Stimulated activated CD4-positive, alpha-beta T cell treated with anti-CD3 and anti-CD28 coated beads, Interleukin-12 subunit alpha, Interleukin-12 subunit beta, amount 100 ng/mL, for 24 hours (primary cell): ENCODE results near the gene HSP90AB1.

Source experiments
- DNase-seq, 2 experiments: peaks; one replicate each; pipeline ENCODE4 v3.0.0-alpha.2; 2020; ENCODE audit warnings: low read depth in 2 of 2

HSP90AB1 gene

DNA sequence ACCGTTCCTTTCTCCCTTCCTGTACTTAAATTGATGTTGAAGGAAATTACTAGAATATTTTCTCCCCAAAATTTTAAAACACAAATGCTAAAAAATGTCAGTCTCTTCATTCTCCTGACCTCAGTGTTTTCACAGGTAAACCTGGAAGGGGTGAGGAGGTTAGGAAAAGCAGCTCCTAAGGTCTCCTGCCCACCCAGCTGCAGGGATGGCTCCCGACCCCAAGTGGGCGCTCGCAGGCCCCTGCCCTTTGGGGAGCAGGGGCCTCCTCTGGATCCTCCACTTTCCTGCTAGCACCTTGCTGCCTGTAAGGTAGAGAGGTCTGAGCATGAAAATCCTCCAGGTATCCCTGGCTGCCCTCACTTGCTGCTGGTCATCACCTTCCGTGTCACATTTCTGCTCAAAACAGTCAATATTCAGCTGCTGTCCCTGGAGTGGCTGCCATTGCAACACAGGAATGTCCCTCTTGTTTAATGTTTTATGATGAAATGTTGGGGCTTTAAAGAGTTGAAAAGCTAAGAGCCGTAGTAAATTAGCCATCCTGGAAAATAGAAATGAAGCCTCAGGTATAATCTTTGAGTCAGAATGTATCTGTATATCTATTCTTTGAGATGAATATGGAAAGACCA, 10.9 kb upstream of the HSP90AB1 start:
- DNase-seq: no peak

DNA sequence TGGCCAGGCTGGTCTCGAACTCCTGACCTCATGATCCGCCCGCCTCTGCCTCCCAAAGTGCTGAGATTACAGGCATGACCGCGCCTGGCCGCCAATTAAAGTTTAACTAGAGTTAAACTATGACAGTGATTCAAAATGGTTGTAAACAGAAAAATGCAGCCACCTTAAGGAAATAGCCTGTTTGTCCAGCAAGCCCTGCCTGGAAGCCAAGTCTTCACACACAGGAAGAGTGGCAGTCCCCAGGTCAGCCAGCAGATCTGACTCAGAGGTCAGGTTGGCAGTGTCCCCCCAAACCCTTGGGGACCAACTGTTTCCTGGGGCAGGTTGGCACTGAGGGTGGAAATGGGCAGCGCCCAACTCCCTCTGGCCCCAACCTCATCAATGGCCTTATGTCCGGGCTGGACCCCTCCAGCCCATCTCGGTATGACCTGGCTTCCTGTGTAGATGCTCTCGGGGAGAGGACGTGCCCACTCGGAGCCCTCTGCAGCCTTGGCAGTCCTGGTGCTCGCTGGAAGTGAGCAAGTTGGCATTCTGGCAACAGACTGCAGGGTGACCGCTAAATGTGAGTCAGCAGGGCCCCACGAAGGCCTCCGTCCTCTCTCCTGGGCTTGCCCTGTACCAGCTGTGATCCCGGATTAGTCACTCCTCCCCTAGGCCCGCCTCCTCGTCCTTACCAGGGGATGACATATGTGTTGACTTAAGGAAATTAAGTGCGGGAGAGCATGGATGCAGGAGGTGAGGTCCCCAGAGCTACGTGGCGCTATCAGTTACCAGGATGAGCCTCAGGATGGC, 9.7 kb upstream of the HSP90AB1 start:
- DNase-seq: peak; percentile 50 to 67

DNA sequence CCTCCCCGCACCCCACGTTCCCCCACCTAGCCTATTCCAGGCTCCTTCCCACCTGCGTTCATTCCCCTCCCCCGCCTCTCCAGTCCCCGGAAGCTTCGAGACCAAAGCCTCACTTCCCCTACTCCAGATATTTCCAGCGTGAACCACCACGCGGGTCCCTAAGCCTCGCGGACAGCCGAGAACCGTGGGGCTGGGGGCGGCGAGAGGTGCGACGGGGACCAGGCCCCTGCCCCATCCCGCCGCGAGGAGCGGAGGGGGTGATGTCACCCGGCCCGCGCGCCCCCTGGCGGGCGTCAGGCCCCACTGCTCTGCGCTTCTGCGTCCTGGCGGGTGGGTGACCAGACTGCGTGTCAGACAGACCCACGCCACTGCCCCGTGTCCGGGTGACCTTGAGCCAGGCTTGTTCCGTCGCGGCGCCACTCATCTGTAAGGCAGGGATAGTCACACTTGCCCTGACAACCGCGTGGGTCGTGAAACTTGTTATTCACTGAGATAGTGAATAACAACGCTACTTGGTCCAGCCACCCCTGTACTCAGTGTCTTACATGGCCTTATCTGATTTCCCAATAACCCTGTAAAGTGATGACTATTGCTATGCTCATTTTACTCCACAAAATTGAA, 9.0 kb upstream of the HSP90AB1 start:
- peak; percentile 55 to 65 for DNase-seq

DNA sequence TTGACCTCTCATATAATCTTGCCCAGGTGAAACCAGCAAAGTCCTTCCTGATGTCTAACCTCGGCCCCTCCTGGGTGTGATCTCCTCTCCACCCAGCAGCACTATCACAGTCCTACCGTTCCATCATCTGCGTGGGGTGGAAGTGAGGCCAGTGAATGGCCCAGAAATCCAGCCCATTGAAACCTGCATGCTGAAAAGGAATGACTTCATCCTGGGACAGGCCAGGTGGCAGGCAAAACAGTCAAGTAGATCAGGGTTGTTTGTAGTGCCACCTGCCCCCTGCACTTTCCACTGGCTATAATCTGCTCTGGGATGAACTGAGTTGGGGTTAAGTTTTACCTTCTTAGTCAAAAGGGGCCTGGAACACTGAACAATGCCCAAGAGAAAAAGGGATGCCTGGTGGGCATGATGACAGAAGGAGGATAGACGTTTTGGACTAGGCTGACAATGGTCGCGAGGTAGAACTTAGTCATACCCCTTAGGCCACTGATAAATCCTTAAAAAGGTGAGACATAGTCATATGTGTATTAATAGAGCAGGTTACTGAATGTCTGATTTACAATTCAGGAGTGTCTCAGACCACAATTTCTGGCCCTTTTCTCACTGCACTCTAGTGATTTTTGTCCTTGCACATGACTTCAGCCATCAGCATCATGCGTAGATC, 8.1 kb upstream of the HSP90AB1 start:
- no peak for DNase-seq

DNA sequence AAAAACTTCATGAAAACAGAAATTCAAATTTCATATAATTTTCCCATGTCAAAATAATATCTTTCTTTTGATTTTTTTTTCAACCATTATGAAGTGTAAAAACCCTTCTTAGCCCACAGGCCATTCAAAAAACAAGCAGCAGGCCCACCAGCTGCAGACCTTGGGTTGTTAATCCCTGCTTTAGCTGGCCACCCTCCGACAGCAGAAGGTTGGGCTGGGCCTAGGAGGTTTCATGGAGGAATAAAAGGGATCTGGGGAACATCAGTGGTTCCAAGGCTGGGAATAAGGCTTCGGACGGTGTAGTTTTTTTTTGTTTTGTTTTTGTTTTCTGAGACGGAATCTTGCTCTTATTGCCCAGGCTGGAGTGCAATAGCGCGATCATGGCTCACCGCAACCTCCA, 3.6 kb upstream of the HSP90AB1 start:
- no peak for DNase-seq

DNA sequence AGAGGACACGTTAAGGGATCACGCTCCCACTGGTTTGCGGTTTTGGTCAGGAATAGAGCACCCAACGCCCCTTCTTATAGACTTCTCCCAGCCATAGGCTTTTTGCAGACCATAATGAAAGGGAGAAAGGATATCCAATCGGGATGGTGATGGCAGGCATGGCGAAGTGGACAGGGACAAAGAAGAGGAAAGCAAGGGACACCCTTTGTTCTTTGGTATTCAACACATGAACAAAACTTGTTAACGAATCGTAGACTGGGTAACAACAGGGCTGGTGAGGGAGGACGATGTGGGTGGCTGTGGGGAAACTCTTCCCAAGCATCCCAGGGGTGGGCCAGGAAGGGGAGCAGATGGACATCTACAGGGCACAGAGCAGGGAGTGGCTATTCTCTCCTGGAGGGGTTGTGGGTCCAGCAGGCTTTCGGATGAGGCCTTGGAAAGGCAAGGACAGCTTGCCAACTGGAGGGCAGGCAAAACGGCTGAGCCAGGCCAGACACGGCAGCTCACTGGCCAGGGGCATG, 1.4 kb upstream of the HSP90AB1 start:
- DNase-seq: no peak

DNA sequence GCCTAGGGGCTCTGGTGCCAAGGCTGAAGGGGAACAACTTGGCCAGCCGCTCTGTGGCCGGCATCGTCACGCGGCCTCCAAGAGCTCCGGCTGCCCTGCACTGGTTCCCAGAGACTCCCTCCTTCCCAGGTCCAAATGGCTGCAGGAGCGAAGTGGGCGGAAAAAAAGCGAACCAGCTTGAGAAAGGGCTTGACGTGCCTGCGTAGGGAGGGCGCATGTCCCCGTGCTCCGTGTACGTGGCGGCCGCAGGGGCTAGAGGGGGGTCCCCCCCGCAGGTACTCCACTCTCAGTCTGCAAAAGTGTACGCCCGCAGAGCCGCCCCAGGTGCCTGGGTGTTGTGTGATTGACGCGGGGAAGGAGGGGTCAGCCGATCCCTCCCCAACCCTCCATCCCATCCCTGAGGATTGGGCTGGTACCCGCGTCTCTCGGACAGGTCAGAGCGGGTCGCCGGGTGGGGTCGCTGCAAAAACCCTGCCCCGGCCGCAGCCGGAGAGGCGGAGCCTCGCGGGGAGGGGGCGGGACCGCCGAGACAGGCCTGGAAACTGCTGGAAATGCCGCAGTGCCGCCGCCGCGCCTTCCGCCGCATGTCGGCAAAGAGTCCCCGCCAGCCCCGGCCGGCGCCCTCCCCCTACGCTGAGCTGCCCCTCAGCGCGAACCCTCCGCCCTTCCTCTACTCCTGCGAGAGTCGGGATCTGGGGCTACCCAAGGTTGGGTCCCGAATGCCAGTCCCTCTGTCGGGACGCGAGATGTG, 814 bp upstream of the HSP90AB1 start:
- peak; percentile 74 to 85 for DNase-seq

DNA sequence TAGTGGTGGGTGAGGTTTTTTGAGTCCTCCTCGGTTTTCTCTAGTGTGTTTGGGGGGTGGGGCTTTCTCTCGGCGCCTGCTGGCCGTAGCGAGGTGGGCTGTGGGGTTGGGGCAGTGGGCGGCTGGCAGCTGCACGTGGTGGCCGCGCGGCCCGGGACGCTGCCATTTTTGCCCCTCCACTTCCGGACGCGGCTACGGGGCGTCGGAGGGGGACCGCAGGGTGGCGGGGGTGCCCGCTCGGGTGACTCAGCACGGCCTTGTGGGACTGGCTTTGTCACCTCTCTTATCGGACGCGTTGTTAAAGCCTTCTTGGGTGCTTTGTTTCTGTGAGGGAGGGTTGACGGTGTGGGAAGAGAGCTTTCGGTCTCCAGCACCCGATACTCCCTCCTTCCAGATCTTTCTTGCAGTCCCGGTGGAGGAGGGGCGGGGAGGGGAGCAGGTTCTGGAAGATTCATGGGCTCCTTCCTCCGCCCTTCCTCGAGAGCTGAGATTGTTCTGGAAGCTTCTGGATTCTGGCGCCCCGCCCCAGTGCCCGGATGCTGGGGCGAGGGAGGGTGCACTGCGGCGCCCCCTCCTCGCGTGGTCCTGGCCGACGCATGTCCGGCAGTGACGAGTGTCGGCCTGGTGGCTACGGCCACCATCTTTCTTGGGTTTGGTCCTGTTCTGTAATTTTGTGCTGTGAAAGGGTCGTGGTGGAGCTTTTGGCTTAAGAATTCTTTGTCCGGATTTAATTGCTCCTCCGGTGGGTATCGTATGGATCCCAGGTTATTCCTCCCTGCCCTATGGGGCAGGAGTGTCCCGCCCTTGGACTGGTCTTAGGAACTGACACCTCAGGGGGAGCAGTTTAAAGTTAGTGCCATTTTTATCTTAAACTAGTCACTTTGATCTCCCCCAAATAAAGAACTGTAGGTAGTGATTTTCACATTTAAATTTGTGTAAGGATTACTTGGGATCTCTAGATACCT, 719 bp downstream of the HSP90AB1 start:
- DNase-seq: peak; percentile 77

DNA sequence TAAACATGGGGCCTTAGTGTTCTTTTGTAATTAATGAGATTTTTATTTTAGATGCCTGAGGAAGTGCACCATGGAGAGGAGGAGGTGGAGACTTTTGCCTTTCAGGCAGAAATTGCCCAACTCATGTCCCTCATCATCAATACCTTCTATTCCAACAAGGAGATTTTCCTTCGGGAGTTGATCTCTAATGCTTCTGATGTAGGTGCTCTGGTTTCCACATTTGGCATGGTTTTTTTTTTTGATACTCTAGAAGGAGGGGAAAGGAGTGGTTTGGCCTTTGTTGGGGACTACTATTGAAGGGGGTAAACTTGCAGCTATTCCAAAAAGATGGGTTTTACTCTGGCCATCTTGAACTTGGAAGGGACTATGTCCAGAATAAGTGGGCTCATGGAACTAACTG, 1.7 kb downstream of the HSP90AB1 start:
- no peak for DNase-seq

DNA sequence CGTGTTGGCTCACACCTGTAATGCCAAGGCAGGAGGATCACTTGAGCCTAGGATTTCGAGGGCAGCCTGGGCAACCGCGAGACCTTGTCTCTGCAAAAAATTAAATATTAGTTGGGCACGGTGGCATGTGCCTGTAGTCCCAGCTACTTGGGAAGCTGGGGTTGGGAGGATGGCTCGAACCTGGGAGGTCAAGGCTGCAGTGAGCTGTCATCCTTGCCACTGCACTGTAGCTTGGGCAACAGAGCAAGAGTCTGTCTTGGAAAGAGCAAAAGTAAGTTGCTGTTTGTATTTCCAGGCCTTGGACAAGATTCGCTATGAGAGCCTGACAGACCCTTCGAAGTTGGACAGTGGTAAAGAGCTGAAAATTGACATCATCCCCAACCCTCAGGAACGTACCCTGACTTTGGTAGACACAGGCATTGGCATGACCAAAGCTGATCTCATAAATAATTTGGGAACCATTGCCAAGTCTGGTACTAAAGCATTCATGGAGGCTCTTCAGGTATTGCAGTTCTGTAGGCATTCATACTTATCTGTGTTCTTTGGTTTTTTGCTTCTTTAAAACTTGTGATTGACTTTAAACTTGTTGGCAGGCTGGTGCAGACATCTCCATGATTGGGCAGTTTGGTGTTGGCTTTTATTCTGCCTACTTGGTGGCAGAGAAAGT, 2.3 kb downstream of the HSP90AB1 start:
- no peak for DNase-seq

DNA sequence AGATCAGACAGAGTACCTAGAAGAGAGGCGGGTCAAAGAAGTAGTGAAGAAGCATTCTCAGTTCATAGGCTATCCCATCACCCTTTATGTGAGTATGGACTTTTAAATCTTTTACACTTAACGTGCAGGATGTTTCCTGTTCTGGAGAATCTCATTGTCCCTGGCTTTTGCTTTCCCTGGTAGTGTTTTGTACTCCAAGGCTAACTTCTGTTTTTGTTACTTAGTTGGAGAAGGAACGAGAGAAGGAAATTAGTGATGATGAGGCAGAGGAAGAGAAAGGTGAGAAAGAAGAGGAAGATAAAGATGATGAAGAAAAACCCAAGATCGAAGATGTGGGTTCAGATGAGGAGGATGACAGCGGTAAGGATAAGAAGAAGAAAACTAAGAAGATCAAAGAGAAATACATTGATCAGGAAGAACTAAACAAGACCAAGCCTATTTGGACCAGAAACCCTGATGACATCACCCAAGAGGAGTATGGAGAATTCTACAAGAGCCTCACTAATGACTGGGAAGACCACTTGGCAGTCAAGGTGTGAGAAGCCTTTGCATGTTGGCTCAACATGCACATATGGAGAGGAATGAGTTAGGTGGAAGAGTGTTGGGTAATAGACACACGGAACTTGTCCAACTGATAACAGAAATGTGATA, 3.3 kb downstream of the HSP90AB1 start:
- DNase-seq: no peak

DNA sequence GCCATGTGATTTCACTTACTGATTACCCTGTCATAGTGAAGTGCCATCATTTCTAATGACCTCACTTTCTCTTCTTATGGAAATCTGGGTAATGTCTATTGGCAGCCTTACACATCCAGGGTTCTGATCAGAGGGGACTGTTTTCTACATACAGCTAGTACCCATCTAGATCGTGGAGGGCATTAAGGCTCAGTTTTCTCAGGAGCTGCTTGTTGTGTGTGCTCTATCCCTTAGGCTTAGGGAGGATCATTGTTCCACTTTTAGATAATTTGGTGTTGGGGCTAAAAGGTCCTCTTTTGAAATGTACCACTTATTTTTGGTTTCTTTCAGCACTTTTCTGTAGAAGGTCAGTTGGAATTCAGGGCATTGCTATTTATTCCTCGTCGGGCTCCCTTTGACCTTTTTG, 3.8 kb downstream of the HSP90AB1 start:
- no peak for DNase-seq

DNA sequence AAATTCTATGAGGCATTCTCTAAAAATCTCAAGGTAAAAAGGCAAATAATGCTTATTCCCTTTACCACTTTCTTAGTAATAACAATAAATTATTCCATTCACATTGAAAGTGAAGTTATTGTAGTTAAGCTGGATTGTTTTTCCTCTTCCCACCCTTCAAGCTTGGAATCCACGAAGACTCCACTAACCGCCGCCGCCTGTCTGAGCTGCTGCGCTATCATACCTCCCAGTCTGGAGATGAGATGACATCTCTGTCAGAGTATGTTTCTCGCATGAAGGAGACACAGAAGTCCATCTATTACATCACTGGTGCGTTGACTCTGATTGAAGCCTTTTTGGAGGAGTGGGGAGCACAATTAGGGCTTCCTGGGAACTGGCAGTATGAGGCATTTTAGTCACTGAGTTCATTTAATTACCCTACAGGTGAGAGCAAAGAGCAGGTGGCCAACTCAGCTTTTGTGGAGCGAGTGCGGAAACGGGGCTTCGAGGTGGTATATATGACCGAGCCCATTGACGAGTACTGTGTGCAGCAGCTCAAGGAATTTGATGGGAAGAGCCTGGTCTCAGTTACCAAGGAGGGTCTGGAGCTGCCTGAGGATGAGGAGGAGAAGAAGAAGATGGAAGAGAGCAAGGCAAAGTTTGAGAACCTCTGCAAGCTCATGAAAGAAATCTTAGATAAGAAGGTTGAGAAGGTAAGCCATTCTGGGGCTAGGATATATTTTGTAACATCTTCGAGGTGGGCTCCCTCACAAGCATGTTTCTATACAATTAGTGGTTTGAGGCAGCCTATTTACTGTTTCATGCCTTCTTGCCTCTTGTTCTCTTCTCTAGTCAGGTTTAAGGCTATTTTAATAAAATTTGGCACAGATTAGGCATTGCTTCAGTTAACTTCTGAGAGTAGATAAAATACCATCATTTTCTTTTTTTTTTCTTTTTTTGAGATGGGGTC, 4.9 kb downstream of the HSP90AB1 start:
- no peak for DNase-seq

DNA sequence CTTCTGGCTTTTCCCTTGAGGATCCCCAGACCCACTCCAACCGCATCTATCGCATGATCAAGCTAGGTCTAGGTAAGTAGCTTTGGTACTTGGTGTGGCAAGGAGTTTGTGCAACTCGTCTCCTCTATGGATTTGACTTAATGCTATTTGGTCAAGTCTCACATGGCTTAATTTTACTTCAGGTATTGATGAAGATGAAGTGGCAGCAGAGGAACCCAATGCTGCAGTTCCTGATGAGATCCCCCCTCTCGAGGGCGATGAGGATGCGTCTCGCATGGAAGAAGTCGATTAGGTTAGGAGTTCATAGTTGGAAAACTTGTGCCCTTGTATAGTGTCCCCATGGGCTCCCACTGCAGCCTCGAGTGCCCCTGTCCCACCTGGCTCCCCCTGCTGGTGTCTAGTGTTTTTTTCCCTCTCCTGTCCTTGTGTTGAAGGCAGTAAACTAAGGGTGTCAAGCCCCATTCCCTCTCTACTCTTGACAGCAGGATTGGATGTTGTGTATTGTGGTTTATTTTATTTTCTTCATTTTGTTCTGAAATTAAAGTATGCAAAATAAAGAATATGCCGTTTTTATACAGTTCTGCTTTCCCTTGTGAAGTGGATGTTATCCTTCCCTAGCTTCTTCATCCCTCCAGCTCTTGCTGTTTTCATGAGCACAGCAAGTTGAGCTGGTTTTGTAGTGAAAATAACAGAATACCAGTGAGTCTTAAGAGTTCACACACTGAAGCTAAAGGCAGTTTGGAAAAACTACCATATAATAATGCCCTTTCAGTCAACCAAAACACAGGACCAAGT, 6.6 kb downstream of the HSP90AB1 start:
- DNase-seq: no peak

DNA sequence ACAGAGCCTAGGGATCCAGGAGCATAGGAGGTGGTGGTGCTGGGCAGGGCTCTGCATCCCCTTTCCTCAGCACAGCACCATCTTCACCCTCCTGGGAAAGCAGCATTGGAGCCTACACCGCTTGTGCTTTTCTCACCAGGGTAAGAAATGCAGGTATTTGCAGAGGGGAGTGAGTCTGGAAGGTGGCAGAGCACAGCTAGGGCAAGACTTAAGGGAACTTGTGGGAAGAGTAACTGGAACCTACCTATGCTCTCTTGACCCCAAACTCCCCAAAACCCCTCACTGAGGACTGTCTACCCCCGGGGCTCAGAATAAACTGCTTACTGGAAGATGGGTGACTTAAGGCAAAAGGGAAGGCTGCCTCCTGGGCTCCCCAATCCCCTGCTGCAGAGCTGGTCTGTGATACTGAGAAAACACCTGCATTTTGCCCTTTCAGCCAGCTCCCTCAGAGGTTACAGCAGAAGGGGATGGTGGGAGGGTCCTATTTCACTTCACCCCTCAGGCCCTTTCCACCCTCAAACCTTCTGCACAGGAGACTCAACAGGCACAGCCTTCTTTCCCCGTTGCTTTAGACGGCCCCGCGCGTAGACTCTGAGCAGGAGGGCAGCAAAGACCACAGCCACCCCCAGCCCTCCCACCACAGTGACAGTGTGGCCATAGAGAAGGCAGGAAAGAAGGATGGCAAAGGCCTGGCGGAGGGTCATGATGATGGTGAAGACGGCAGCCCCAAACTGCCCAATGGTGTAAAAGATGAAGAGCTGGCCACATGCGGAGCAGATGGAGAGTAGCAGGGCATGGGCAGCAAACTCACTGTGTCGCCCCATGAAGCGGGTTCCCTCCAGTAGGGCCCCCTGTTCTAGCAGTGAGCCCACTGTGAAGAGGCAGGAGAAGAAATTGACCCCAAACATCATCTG, 7.5 kb downstream of the HSP90AB1 start:
- DNase-seq: peak in 1 of 2 experiments; percentile 39
